Measurements from ENCODE around the gene EFNA3.

Gene EFNA3

GRCh38 chr1:155062151-155062686, 16.4 kb upstream of the EFNA3 start:
- DNase-seq (ENCODE audit: low read depth) = no peak
- TF ChIP-seq, protein P1, sequence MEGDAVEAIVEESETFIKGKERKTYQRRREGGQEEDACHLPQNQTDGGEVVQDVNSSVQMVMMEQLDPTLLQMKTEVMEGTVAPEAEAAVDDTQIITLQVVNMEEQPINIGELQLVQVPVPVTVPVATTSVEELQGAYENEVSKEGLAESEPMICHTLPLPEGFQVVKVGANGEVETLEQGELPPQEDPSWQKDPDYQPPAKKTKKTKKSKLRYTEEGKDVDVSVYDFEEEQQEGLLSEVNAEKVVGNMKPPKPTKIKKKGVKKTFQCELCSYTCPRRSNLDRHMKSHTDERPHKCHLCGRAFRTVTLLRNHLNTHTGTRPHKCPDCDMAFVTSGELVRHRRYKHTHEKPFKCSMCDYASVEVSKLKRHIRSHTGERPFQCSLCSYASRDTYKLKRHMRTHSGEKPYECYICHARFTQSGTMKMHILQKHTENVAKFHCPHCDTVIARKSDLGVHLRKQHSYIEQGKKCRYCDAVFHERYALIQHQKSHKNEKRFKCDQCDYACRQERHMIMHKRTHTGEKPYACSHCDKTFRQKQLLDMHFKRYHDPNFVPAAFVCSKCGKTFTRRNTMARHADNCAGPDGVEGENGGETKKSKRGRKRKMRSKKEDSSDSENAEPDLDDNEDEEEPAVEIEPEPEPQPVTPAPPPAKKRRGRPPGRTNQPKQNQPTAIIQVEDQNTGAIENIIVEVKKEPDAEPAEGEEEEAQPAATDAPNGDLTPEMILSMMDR (IDR thresholded peaks at IDR 0.05; ENCODE audit: low read depth, low read length, missing control alignments) = peak; percentile 36
- H3K4me3 ChIP-seq (ENCODE audit: low read depth, low read length) = no peak overlapping the region

- H3K4me3 ChIP-seq (ENCODE audit: low read depth, low read length) = peak overlapping the region; percentile 89
- DNase-seq (ENCODE audit: low read depth) = no peak
- TF ChIP-seq, protein P1 (IDR thresholded peaks at IDR 0.05; ENCODE audit: low read depth, low read length, missing control alignments) = peak; percentile 97
Observed at GRCh38 chr1:155062702-155063411, 15.8 kb upstream of the EFNA3 start.

GRCh38 chr1:155063550-155064110, 15.0 kb upstream of the EFNA3 start, which contains the start of gene EFNA4:
Gene EFNA4 (plus strand): TSS chr1:155063740. CDS start chr1:155063824, 84 bp downstream.
- TF ChIP-seq, protein P1 (IDR thresholded peaks at IDR 0.05; ENCODE audit: low read depth, low read length, missing control alignments) = no peak
- peak within 1 kb of the TSS; percentile 89 for H3K4me3 ChIP-seq (ENCODE audit: low read depth, low read length)
- peak; percentile 76 for DNase-seq (ENCODE audit: low read depth)

DNA sequence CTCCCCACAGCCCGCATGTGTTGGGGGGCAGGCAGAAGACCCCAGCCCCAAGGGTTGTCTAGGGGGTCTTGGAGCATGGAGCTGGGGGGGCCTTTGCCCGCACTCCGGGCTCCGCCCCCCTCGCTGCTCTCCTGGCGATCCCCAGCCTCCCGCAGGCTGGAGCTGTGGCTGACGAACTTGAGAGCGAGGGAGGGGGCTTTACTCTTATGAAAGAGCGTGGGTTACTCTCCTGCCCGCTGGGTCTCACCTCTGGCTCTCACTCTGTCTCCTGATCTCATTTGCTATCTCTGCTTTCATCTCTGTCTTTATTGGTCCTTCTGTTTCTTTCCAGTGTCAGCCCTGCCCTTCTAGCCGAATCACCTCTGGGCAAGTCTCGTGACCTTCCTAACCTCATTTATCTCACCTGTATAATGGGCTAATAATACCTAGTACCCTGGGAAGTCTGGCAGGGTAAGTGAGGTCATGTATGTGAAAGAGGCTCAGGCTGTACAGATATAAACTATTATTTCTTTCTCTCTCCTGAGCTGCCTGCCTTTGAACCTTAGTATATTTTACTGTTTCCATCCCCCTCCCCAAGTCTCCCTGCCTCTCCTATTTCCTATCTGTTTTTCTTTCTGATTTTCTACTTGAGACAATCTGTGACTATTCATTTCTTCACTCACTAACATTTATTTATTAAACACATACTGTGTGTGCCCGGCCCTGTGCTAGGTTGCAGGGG, 14.4 kb upstream of the EFNA3 start:
- peak overlapping the region; percentile 89 for H3K4me3 ChIP-seq (ENCODE audit: low read depth, low read length)
- TF ChIP-seq, protein P1 (IDR thresholded peaks at IDR 0.05; ENCODE audit: low read depth, low read length, missing control alignments) = no peak
- no peak for DNase-seq (ENCODE audit: low read depth)

GRCh38 chr1:155064832-155065429, 13.7 kb upstream of the EFNA3 start:
- no peak overlapping the region for H3K4me3 ChIP-seq (ENCODE audit: low read depth, low read length)

DNA sequence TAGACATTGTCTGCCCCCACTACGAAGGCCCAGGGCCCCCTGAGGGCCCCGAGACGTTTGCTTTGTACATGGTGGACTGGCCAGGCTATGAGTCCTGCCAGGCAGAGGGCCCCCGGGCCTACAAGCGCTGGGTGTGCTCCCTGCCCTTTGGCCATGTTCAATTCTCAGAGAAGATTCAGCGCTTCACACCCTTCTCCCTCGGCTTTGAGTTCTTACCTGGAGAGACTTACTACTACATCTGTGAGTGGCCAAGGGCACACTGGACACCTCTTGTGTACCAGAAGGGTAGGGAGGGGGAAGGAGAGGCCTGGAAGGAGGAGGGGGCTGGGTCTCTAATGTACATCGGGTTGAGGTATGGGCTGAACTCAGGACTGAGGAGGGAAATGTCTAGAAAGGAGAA, 11.9 kb upstream of the EFNA3 start:
- DNase-seq (ENCODE audit: low read depth) = no peak
- H3K4me3 ChIP-seq (ENCODE audit: low read depth, low read length) = no peak overlapping the region
- TF ChIP-seq, protein P1 (IDR thresholded peaks at IDR 0.05; ENCODE audit: low read depth, low read length, missing control alignments) = no peak

More at GRCh38 chr1:155064832-155065429, 13.7 kb upstream of the EFNA3 start:
- TF ChIP-seq, protein P1 (IDR thresholded peaks at IDR 0.05; ENCODE audit: low read depth, low read length, missing control alignments) = no peak
- DNase-seq (ENCODE audit: low read depth) = no peak
